OCI-LY7 (cell line): ENCODE results near the gene GSE1.

Experiments
- CTCF ChIP-seq: fragments of 200-600 bp; sonication (generic); conservative IDR thresholded peaks from 2 replicates; pipeline ENCODE4 v1.5.1; 2014; ENCODE audit warnings: mild to moderate bottlenecking, antibody characterized with exemption, low read length, moderate library complexity, mixed read lengths
- EZH2phosphoT487 ChIP-seq: fragments of 200-600 bp; sonication (generic); IDR thresholded peaks from 2 replicates; pipeline ENCODE4 v1.6.1; 2018; ENCODE audit warnings: low read depth, borderline replicate concordance, mild to moderate bottlenecking, mixed run types, antibody characterized with exemption, low read length, moderate library complexity, mixed read lengths

GRCh38 chr16:85655216-85656129 is 42.4 kb downstream of the GSE1 start:
- no peak for TF ChIP-seq CTCF
- TF ChIP-seq EZH2phosphoT487 = no peak
